Neural crest cell (in vitro differentiated cells): ENCODE results near the gene TIE1. TPM values are rescaled to one million over a fixed set of nuclear protein-coding genes. Genes with fewer than 3 reads are reported as not detected.

Experiments used
- DNase-seq: peaks from one replicate; pipeline ENCODE4 v3.0.0; 2021; ENCODE audit warnings: low read depth, mixed read lengths, low spot score
- H3K27ac Mint-ChIP-seq: one replicate; pipeline ENCODE4 v1.8.0; 2021; ENCODE audit warnings: mild to moderate bottlenecking, mixed read lengths; ENCODE audit not compliant: unreplicated experiment
- H3K27me3 Mint-ChIP-seq: 2 replicates; pipeline ENCODE4 v1.8.0; 2021; ENCODE audit warnings: low read depth, mild to moderate bottlenecking, mixed read lengths
- H3K36me3 Mint-ChIP-seq: 2 replicates; pipeline ENCODE4 v1.8.0; 2021; ENCODE audit warnings: low read depth, mild to moderate bottlenecking, mixed read lengths
- H3K4me1 Mint-ChIP-seq: 2 replicates; pipeline ENCODE4 v1.8.0; 2021; ENCODE audit warnings: mixed read lengths
- H3K4me3 Mint-ChIP-seq: one replicate; pipeline ENCODE4 v1.8.0; 2021; ENCODE audit warnings: mild to moderate bottlenecking, mixed read lengths
- H3K9me3 Mint-ChIP-seq: 2 replicates; pipeline ENCODE4 v1.8.0; 2021; ENCODE audit warnings: mixed read lengths
- total RNA-seq: library from RNA; stranded (reverse); gene quantifications from 2 replicates; pipeline ENCODE4 v1.2.1, GENCODE V29; 2021
- TF ChIP-seq, protein P1 (sequence below): fragments of 200-600 bp; sonication (generic); conservative IDR thresholded peaks from 2 replicates; pipeline ENCODE4 v1.5.0; 2021; ENCODE audit warnings: antibody characterized with exemption, mild to moderate bottlenecking

TIE1 gene
- total RNA-seq, 1 donor from 2014 or later, result 2.2 TPM

DNA sequence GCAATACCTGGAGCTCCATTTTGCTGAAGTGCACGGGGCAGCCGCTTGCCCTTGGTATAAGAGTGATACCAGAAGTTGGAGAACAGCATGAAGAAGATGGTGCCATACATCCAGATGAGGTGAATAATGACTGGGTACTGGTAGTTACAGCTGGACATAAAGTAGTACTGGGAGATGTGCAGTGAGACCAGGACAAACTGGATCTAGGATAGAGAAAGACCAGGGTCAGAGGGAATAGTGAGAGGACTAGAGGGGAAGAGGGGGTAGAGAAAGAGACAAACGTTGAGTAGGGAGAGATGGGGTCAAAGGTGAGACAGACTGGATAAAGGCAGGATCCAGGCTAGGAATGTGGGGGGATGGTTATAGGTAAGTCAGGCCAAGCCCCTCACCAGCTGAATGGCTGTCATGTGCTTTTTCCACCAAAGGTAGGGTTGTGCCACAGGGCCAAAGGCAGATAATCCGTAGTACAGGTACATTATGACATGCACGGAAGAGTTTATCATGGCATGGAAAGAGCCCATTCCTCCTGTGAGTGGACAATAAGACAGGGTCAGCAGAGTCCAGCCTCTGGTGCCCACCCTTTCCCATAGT is 63.2 kb downstream of the TIE1 start:
- TF ChIP-seq, protein P1, sequence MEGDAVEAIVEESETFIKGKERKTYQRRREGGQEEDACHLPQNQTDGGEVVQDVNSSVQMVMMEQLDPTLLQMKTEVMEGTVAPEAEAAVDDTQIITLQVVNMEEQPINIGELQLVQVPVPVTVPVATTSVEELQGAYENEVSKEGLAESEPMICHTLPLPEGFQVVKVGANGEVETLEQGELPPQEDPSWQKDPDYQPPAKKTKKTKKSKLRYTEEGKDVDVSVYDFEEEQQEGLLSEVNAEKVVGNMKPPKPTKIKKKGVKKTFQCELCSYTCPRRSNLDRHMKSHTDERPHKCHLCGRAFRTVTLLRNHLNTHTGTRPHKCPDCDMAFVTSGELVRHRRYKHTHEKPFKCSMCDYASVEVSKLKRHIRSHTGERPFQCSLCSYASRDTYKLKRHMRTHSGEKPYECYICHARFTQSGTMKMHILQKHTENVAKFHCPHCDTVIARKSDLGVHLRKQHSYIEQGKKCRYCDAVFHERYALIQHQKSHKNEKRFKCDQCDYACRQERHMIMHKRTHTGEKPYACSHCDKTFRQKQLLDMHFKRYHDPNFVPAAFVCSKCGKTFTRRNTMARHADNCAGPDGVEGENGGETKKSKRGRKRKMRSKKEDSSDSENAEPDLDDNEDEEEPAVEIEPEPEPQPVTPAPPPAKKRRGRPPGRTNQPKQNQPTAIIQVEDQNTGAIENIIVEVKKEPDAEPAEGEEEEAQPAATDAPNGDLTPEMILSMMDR, result no peak
- Mint-ChIP-seq H3K4me3 (peak overlapping the region; percentile 82), H3K27me3 (no peaks in the 10 kb centered on the region), H3K4me1 (peaks cover 65% of the 10 kb centered on the region), H3K27ac (no peak overlapping the region), H3K9me3 (no peaks in the 10 kb centered on the region), H3K36me3 (peaks cover 34% of the 10 kb centered on the region)
- DNase-seq, result no peak

DNA sequence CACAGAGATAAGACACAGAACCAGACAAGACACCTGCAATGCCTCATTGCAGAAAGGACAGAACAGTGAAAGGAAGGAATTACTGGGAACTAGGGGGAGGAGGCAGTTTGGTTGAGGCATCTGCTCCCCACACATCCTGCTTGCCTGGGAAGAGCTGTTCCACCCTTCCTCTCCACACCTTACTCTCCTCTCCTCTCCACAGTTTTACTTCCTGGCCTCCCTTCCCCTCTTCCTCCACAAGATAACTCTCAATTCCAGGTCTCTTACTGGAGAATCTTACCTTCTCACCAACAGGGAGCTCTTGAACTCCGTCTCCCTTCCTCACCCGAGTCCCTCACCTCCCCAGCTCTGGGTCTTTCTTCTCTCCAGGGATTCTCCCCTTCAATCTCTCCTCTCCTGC is 64.9 kb downstream of the TIE1 start:
- Mint-ChIP-seq H3K36me3 (peaks cover 27% of the 10 kb centered on the region), H3K27ac (no peak overlapping the region), H3K27me3 (no peaks in the 10 kb centered on the region), H3K4me3 (peak overlapping the region; percentile 82), H3K4me1 (peaks cover 51% of the 10 kb centered on the region), H3K9me3 (no peaks in the 10 kb centered on the region)
- TF ChIP-seq, protein P1, result no peak
- DNase-seq, result no peak

DNA sequence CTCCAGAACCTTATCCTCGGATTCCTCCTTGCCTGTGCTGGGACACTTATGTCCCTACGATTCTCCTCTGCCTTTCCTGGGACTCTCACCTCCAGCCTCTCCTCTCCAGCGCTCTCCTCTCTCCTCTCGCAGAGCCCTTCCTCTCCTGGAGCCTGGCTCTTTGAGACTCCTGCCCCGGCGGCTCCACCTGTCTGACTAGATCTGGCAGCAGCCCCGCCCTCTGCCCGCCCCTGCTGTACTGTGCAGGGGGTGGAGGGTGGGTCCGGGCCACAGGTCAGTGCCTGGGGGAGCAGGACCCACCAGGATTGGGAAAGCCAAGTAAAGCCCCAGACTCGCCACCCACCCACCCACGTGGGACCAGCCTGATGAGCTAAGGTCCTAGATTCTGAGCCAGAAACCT is 65.4 kb downstream of the TIE1 start:
- DNase-seq, result no peak
- Mint-ChIP-seq H3K4me1 (peaks cover 46% of the 10 kb centered on the region), H3K9me3 (no peaks in the 10 kb centered on the region), H3K36me3 (peaks cover 25% of the 10 kb centered on the region), H3K4me3 (peak overlapping the region; percentile 82), H3K27ac (no peak overlapping the region), H3K27me3 (no peaks in the 10 kb centered on the region)
- TF ChIP-seq, protein P1, result no peak

DNA sequence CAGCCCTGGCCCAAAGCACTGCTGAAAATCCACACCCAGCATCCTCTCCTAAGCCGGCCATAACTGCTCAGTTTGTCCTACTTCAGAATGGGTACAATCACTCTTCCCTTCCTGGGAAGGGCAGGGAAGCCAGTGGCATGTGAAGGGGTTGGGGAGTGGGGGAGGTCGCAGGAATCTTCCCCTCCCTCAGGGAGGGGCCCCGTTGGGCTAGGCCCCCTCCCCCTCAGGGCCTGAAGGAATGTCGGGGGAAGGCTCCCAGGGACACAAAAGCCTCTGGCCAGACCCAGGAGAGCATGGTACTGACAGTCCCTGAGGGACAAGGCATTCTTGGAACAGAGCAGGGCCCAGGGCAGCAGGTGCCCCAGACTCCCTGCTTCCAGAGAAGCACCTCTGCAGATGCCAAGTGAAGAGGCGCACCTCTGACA is 65.8 kb downstream of the TIE1 start:
- peaks cover 42% of the 10 kb centered on the region for H3K4me1 Mint-ChIP-seq
- no peaks in the 10 kb centered on the region for H3K9me3 Mint-ChIP-seq
- H3K27me3 Mint-ChIP-seq, result no peaks in the 10 kb centered on the region
- peak overlapping the region; percentile 86 for H3K4me3 Mint-ChIP-seq
- DNase-seq, result no peak
- TF ChIP-seq, protein P1, result no peak
- no peak overlapping the region for H3K27ac Mint-ChIP-seq
- peaks cover 20% of the 10 kb centered on the region for H3K36me3 Mint-ChIP-seq

DNA sequence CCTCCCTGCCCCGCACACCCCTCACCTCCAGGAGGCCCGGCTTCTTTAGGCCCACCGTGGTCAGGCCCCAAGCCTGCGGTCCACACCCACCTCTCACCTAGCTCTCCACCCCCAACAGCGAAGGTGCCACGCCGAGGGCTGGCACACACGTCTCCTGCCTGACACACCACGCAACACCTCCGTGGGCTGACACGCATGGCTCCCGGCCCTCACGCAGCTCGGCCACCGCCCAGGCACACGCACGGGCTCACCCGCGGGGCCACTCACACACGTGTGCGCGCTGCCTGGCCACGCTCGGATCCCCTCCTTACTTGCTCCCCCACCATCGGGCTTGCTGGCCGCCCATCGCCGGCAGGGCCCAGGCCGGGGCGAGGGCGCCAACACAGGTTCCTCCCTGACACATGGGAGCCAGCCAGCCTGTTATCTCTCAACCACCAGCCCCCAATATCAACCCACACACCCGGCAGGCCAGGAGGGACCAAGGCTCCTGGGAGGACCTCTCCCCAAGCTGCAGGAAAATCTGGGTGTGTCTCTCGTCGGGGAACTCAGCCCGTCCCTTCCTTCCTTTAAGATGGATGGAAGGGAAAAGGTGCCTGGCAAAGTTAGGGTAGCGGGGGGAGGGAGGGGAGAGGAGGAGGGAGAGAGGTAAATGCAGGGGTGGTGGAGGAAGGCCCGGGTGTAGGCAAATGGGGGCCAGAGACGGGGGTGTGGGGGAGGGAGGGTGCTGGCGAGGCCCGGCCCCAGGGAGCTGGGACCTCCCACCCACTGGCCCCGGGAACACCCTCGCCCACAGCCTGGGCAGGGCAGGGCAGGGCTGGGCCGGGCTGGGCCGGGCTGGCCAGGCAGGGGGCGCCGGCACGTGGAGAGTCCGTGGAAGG is 66.5 kb downstream of the TIE1 start:
- Mint-ChIP-seq H3K27me3 (no peaks in the 10 kb centered on the region), H3K27ac (no peak overlapping the region), H3K36me3 (peaks cover 15% of the 10 kb centered on the region), H3K4me1 (peaks cover 35% of the 10 kb centered on the region), H3K4me3 (peak overlapping the region; percentile 86), H3K9me3 (no peaks in the 10 kb centered on the region)
- DNase-seq, result no peak
- TF ChIP-seq, protein P1, result no peak
